Fibroblast of lung (primary cell): Measurements from ENCODE around the gene MAGEA9B. TPM values are rescaled to one million over a fixed set of nuclear protein-coding genes. Genes with fewer than 3 reads are reported as not detected.

ENCODE experiments used
- DNase-seq, 2 donors: peaks; one replicate each; pipeline versions ENCODE4 v3.0.0 to v3.0.0-alpha.2; 2010; ENCODE audit warnings: low read depth in 2 of 2
- H2AFZ ChIP-seq: 2 replicates; pipeline ENCODE4 v1.5.1; 2012; ENCODE audit warnings: low read length, control low read depth, inconsistent platforms
- H3K27ac ChIP-seq: 2 replicates; pipeline ENCODE4 v1.5.1; 2011; ENCODE audit warnings: low read length, control low read depth; ENCODE audit not compliant: insufficient read depth
- H3K27me3 ChIP-seq: 2 replicates; pipeline ENCODE4 v1.5.1; 2011; ENCODE audit warnings: mild to moderate bottlenecking, low read length; ENCODE audit not compliant: control insufficient read depth, insufficient read depth
- H3K36me3 ChIP-seq: 2 replicates; pipeline ENCODE4 v1.5.1; 2011; ENCODE audit warnings: low read length; ENCODE audit not compliant: control insufficient read depth, insufficient read depth
- H3K4me1 ChIP-seq: 2 replicates; pipeline ENCODE4 v1.5.1; 2011; ENCODE audit warnings: low read length; ENCODE audit not compliant: control insufficient read depth, insufficient read depth; ENCODE audit errors: extremely low read depth
- H3K4me2 ChIP-seq: 2 replicates; pipeline ENCODE4 v1.5.1; 2011; ENCODE audit warnings: low read length, control low read depth; ENCODE audit not compliant: insufficient read depth; ENCODE audit errors: extremely low read depth
- H3K4me3 ChIP-seq, 4 experiments: fragments of 200-600 bp in 1 of 4; sonication (generic) in 1 of 4; replicated peaks in 1 of 4; 2 replicates each; pipeline ENCODE4 v1.5.1; 2011 to 2016; ENCODE audit warnings: low read length in 4 of 4, low read depth in 3 of 4, mild to moderate bottlenecking in 3 of 4, control low read depth in 2 of 4, inconsistent platforms in 1 of 4, mixed read lengths in 1 of 4; ENCODE audit not compliant: insufficient read depth in 1 of 4; ENCODE audit errors: control extremely low read depth in 1 of 4
- H3K79me2 ChIP-seq: 2 replicates; pipeline ENCODE4 v1.5.1; 2012; ENCODE audit warnings: mild to moderate bottlenecking, low read length, inconsistent platforms; ENCODE audit not compliant: control insufficient read depth, insufficient read depth
- H3K9ac ChIP-seq: 2 replicates; pipeline ENCODE4 v1.5.1; 2011; ENCODE audit warnings: mild to moderate bottlenecking, low read length, control low read depth; ENCODE audit not compliant: insufficient read depth
- H3K9me3 ChIP-seq: 2 replicates; pipeline ENCODE4 v1.5.1; 2012; ENCODE audit warnings: low read depth, low read length; ENCODE audit not compliant: control insufficient read depth, insufficient read depth
- H4K20me1 ChIP-seq: 2 replicates; pipeline ENCODE4 v1.5.1; 2011; ENCODE audit warnings: low read length; ENCODE audit not compliant: control insufficient read depth, insufficient read depth; ENCODE audit errors: extremely low read depth
- EZH2 ChIP-seq: IDR thresholded peaks from 2 replicates; pipeline ENCODE4 v1.5.1; 2012; ENCODE audit warnings: low read length, control low read depth, mild to moderate bottlenecking; ENCODE audit errors: missing control alignments
- polyA plus RNA-seq, 2 donors: library from polyadenylated mRNA; depleted of rRNA in 1 of 2; stranded (reverse) in 1 of 2; unstranded in 1 of 2; fragments of >200 nt; gene quantifications; 2 replicates each; pipeline ENCODE4 v1.2.1, GENCODE V29; 2011 to 2012; ENCODE audit warnings: missing spikeins in 1 of 2
- total RNA-seq: library from RNA; depleted of rRNA; stranded (reverse); fragments of >200 nt; gene quantifications from 2 replicates; pipeline ENCODE4 v1.2.1, GENCODE V29; 2014
- TF ChIP-seq, protein P1 (sequence below), 2 donors: IDR thresholded peaks in 1 of 2; conservative IDR thresholded peaks in 1 of 2; 1 replicate in 1 of 2; 2 replicates in 1 of 2; pipeline ENCODE4 v1.5.1; 2011 to 2012; ENCODE audit warnings: low read length in 2 of 2, control low read depth in 1 of 2, inconsistent platforms in 1 of 2, low read depth in 1 of 2, mild to moderate bottlenecking in 1 of 2

The MAGEA9B gene
- total and polyA plus RNA-seq, 2 donors (not counting 1 experiment from before 2014, with no cell fraction given): not detected

DNA sequence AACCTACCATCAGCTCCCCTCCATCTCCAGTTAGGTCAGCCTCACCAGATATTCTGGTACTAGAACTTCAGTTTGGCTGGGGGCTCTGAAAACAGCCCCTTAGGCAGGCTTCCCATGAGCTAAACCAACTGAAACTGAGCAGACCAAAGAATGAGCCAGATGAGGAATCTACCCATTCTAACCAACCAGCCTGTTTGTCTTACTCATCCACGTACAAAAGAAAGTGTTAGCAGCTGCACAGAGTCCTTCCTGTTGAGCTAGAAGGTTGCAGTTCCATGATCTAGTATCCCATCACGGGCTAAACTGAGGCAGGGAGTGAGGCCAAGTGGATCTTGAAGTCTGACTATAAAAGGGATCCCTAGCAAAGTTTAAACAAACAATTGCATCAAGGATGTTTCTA lies 17.5 kb downstream of the MAGEA9B start:
- H4K20me1 ChIP-seq: no peaks in the 10 kb centered on the region
- no peaks in the 10 kb centered on the region for H3K9me3 ChIP-seq
- no peak overlapping the region for H2AFZ ChIP-seq
- no peak for DNase-seq
- no peak overlapping the region for H3K4me3 ChIP-seq
- H3K4me1 ChIP-seq: no peaks in the 10 kb centered on the region
- H3K27me3 ChIP-seq: no peaks in the 10 kb centered on the region
- H3K36me3 ChIP-seq: no peaks in the 10 kb centered on the region
- no peaks in the 10 kb centered on the region for H3K79me2 ChIP-seq
- H3K9ac ChIP-seq: no peak overlapping the region
- TF ChIP-seq, protein P1, sequence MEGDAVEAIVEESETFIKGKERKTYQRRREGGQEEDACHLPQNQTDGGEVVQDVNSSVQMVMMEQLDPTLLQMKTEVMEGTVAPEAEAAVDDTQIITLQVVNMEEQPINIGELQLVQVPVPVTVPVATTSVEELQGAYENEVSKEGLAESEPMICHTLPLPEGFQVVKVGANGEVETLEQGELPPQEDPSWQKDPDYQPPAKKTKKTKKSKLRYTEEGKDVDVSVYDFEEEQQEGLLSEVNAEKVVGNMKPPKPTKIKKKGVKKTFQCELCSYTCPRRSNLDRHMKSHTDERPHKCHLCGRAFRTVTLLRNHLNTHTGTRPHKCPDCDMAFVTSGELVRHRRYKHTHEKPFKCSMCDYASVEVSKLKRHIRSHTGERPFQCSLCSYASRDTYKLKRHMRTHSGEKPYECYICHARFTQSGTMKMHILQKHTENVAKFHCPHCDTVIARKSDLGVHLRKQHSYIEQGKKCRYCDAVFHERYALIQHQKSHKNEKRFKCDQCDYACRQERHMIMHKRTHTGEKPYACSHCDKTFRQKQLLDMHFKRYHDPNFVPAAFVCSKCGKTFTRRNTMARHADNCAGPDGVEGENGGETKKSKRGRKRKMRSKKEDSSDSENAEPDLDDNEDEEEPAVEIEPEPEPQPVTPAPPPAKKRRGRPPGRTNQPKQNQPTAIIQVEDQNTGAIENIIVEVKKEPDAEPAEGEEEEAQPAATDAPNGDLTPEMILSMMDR (conservative IDR thresholded peaks at IDR 0.05 in 1 of 2, IDR thresholded peaks at IDR 0.05 in 1 of 2; ENCODE audit: low read depth in 1 of 2, low read length in 2 of 2): no peak
- TF ChIP-seq EZH2: no peak
- no peak overlapping the region for H3K27ac ChIP-seq
- no peak overlapping the region for H3K4me2 ChIP-seq

DNA sequence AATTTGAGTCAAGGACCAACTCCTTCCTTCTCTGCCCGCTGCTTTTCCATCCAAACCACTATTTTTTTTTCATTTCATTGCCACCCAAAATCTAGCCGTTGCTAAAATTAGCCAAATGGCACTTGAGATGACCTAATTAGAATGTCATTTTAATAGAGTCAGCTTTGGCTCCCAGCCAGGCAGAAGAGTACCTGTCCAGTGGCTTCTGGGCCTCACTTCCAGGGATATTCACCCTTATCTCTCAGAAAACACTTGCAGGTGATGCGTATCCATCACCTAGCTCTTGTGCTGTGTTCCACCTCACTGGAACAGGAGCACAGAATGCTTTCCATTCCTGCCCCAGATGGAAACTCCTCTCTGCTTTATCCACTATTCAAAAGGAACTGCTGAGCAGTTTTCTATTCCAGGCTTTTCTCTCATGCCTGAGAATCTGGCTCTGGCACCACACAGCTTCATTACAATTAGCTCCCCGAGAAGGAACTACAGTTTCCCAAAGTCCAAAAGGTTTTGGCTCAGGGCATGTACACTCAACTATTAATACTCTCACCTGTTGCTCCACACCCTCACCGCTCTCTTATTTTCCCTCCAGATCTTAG lies 18.5 kb downstream of the MAGEA9B start:
- Histone ChIP-seq H2AFZ (no peak overlapping the region), H3K27me3 (no peaks in the 10 kb centered on the region), H3K9me3 (no peaks in the 10 kb centered on the region), H3K36me3 (no peaks in the 10 kb centered on the region), H3K4me3 (no peak overlapping the region), H3K79me2 (no peaks in the 10 kb centered on the region), H3K4me1 (no peaks in the 10 kb centered on the region), H3K27ac (no peak overlapping the region), H3K4me2 (no peak overlapping the region), H4K20me1 (no peaks in the 10 kb centered on the region), H3K9ac (no peak overlapping the region)
- no peak for DNase-seq
- TF ChIP-seq EZH2: no peak
- TF ChIP-seq, protein P1 (conservative IDR thresholded peaks at IDR 0.05 in 1 of 2, IDR thresholded peaks at IDR 0.05 in 1 of 2; ENCODE audit: low read depth in 1 of 2, low read length in 2 of 2): no peak

DNA sequence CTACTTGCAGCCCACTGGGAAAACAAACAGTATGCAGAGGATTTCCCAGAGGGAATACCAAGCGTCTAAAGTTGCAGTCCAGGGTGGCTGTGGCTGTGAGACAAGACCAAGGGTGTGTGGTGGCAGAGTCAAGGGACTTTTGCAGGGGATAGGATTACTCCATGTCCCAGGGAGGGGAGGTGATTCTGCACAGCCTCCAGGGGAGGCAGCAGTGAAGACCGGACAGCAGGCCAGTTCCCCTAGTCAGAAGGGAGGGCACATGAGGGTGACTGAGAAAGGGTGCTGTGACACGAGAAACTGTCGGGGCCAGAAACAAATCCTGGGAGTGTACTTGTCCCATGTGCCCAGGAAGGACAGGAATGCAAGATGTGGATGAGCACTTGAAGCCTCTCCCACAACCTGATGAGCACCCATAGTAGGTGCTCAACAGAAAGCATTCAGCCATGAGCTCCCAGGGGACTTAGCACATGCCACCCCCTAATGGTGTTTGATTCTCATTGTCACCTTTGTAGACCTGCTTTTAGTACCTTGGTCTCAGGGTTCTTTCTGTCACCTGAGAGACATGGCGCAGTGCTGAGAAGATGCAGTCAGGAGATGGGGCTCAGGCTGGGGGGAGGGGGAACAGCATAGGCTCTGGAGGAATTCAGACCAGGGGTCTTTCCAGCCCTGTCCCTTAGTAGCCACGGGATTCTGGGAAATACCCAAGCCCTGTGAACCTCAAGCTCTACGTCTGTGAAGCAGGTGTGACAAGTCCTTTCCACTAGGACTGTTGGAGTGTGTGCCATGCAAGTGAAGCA lies 19.4 kb downstream of the MAGEA9B start:
- Histone ChIP-seq H3K4me3 (no peak overlapping the region), H3K79me2 (no peaks in the 10 kb centered on the region), H3K9me3 (no peaks in the 10 kb centered on the region), H3K4me1 (no peaks in the 10 kb centered on the region), H3K27me3 (no peaks in the 10 kb centered on the region), H3K27ac (no peak overlapping the region), H4K20me1 (no peaks in the 10 kb centered on the region), H3K4me2 (no peak overlapping the region), H2AFZ (no peak overlapping the region), H3K9ac (no peak overlapping the region), H3K36me3 (no peaks in the 10 kb centered on the region)
- no peak for DNase-seq
- TF ChIP-seq, protein P1 (conservative IDR thresholded peaks at IDR 0.05 in 1 of 2, IDR thresholded peaks at IDR 0.05 in 1 of 2; ENCODE audit: low read depth in 1 of 2, low read length in 2 of 2): no peak
- no peak for TF ChIP-seq EZH2
